Activated CD4-positive, alpha-beta T cell treated with anti-CD3 and anti-CD28 coated beads, Interleukin-2, amount 50 U/mL, for 1 hour (primary cell): ENCODE measurements around the gene DVL1.
"Not testable (repeated sequence)": the region's sequence is repeated elsewhere in the genome, so short reads cannot be mapped to it uniquely, and the experiment has no call there.

Experiments used
- DNase-seq: peaks from one replicate; pipeline ENCODE4 v3.0.0-alpha.2; 2020

Gene DVL1

DNA sequence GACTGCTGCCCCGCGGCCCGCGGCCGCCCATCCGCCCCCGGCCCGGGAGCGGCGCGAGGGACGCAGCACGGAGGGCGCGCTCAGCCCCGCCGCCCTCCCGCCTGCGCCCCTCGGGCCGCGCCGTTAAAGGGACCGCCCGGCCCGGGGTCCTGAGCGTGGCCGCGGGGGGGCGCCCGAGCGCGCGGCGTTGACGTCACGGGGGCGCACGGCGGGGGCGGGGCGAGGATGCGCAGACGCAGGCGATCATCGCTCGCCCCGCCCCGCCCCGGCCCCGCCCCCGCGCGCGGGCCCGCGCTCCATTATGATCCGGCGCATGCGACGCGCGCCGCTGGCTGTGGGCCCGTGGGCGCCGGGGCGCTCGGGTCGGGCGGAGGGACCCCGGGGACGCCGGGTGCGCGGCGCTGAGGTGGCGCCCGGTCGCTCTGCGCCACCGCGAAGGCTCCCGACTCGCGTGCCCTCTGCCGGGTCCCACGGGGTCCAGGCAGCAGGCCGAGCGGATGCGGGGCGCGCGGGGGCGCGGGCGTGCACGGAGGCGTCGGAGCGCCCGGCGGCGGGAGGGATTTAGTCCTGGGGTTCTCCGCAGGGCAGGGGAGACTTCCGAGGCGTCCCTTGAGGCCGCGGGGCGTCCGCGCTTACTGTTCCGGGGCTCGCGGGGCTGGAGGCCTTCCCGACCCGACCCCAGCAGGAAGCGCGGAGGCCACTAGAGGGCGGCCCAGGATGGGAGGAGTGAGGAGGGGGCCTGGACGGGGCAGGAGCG, at the start of gene DVL1:
TSS of gene DVL1 (minus strand) at position 163 of the 757 bp plus-strand sequence. CDS start 353 bp downstream, outside the sequence.
- DNase-seq, result peak; percentile 68

DNA sequence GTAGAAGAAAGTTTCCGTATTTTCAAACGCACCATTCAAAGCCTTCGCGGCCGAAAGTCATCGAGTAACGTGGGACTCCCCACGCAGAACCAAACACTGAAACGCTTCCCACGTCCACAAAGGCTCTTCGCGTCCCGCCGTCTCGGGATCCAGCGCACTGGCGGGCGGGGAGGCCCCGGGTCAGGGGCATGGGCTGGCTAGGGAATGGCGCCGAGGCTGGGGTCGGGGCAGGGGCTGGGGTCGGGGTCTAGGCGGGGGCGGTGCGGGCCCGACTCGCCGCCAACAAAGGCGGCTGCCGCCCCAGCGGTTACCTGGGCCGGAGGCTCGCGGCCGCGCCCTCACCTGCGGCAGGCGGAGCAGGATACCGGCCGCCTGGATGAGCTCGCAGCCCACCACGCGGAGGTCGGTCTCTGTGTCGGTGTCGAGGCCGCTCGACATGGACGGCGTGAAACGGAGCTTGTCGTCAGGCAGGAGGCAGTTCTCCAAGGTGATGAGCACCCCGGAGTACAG, 49.5 kb upstream of the DVL1 start:
- no peak for DNase-seq

DNA sequence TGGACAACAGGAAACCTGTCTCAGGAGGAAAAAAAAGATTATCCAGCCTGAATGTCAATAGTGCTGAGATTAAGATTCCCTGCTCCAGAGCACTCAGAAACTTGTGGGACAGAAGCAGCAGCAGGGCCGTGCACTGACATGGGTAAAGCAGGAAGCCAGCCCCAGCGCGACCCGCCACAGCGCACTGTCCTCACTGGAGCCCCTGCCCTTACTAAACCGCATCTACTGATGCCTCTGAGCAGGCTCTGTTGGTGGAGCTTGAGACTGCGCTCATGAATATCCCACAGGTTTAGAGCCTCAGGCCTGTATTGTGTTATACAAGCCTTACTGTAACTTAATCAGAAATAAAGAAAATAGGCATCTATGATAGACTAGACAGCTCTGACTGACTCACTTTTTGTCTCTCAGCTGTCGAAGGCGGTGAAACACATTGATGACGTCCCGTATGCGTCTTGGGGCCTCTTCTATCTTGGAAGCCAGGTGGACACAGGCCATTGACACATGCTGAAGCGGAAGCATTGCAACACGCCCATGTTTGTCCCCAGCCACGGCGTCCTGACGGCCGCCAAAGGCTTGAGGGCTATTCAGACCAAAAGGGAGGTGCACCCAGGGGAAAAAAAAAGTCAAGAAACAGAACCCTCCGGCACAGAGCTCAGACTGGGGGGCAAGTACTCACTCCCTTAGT, 48.8 kb upstream of the DVL1 start:
- no peak for DNase-seq

DNA sequence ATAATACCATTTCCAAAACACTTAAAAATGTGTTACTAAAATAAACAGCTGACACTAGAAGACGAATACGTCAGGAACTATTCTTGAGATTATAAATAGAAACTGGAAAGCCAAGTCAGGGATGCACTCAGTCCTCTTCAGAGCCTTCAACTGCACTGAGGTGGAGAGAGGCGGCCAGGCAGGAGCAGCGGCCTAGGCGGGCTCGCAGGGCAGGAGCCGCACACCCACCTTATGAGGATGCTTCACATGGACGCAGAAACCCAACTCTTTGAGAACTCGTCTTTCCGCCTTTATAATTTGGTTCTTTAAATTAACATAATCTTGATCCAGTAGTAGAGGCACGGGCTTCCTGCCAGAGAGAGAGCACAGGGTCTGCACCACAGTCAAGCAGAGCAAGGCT, 45.9 kb upstream of the DVL1 start:
- no peak for DNase-seq

DNA sequence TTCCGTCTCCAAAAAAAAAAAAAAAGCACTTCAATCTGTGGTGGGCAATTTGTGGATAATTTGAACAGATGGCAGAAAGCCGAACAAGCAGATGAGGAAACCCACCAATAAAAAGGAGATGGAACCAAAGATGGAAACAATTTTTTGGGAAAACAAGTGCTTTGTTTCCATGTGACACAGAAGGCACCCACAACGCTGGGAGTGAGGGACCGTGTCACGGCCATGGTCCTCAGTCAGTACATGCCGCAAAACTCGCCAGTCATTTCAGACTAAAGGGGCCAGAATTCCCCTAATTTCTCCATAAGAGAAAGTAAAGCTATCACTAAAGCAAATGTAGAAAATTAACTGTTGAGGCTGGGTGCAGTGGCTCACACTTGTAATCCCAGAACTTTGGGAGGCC, 44.9 kb upstream of the DVL1 start:
- no peak for DNase-seq

DNA sequence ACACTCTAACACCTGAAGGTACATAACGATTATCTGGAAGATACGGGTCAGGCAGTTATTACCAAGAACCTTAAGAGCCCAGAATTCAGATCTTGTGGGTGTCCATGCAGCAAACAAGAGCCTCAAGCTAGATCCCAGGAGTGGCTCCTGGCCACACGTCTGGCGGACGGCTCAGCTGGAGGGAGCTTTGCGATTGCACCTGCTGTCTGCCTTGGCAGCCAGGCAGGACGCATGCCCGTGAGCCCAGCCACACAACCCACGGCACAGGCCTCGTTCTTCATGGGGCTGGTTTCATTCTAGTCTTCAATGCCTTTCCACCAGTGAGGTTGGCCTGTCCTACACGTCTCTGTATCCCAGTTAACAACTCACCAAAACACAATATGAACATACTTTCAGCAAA, 44.2 kb upstream of the DVL1 start:
- no peak for DNase-seq

DNA sequence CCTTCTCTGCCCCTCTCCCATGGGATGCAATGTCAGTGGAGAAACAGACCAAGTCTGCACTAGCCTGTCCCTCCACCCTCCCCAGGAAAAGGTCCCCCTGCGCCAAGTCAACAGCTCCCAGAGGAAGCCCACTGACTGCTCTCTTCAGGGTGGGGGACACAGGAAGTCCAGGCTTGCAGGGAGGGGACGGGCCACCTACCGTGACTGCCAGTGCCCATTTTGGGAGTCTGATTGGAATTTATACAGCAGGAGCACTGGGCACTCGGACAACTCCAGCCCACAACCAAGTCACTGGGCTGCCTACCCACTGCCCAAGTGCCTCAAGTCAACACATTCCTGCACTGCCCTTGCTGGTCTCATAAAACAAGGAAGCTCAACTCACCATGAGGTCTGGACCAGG, 43.8 kb upstream of the DVL1 start:
- DNase-seq, result no peak

DNA sequence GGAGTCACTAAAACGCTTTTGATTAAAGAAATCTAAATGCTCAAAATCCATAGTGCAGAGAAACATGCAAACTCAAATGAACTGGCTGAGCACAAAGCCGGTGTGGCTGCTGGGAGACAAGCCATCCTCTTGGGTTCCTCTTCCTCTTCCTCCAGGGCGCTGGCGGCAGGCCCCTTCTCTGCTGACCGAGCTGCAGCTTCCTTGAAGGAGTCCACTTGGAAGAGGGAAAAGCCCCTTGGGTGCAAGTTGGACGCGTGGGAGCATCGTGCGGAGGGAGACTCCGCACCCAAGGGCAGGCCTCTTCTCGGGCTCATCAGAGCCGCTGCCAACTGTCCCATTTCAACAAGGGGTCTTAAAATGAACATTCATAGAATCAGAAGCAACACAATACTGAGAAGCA, 42.0 kb upstream of the DVL1 start:
- DNase-seq, result no peak

DNA sequence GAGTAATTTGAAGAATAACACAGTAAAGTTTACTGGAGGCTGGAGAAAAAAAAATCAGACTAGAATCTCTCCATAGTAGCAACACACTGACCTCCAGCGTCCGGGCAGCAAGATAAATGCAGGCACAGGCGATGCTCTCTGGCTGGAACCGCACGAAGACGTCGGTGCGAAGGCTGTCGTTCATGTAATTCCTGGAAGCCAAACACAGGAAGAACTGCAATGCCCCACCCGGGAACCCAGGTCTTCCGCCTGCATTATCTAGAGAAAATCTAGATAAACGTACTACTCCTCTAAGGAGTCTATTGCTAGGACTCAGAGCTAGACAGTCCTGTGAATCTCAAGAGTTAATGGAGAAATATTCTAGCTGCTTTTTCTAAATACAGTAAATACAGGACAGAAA, 41.5 kb upstream of the DVL1 start:
- no peak for DNase-seq

DNA sequence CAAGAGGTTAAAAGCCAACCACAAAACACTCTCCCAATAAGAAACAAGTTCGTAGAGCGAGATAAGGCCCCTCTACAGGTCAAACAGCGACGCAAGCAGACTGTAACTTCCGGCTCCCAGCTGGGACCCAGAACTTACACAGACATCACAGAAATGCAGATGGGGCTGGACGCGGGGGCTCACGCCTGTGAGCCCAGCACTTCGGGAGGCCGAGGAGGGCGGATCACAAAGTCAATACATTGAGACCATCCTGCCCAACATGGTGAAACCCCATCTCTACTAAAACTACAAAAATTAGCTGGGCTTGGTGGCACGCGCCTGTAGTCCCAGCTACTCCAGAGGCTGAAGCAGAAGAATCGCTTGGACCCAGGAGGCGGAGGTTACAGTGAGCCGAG, 38.9 kb upstream of the DVL1 start:
- no peak for DNase-seq

DNA sequence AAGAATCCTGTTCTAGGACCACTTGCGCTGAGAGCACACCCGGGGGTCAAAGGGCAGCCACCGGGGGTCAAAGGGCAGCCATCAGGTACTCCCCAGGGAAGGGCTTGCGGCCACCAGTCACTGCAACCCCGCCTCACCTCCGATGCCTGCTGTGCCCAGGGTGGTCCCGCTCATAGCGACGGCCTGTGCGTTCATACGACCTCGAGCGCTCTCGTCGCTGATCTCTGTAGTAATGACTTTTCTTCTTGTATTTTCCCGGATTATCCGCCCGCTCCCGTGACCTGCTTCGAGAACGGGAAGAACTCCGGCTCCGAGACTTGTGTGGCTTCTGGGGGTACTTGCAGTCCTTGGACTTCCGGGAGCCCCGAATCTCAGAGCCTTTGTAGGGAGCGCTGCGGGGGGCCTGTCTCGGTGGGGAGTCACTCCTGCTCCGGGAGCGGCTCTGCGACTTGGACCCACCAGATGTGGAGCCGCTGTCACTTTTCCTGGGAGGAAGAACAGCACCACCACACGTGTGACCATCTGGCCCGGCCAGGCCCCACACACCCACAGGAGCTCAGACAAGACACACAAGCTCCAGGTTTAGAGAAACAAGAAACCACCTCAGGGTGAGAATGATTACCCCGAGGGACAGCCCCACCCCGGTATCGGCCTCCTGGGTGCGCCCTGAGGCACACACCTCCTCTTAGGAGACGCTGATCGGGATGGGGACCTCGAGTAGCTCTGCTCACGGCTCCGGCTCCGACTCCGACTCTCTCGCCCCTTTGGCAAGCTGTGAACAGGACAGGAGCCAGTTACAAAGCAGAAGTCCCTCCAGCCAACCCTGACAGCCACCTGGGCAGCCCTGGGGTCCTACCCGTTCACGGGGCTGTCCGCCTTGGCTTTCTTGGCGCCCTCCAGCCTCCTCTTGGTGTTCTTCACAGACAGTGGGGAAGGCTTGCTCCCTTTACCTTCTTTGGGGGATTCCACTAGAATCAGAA, 38.2 kb upstream of the DVL1 start:
- DNase-seq, result no peak

DNA sequence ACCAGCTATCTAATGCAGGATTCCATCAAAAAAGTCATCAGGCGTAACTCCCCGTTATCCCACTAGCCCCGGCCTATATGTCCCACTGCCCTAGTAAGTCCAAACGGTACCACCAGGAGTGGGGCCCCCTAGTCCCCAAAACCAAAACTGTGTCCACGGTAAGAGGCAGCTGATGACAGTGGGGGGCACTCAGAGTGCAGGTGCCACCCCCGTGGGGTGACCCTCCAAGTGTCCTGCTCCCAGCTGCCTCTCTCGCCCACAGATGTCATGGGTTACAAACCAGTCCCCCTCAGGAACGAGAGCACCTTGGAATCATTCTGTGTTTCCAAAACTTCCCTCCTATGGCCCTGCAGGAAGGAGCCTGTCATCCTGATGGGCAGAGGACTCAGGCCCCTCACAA, 36.7 kb upstream of the DVL1 start:
- DNase-seq, result no peak

DNA sequence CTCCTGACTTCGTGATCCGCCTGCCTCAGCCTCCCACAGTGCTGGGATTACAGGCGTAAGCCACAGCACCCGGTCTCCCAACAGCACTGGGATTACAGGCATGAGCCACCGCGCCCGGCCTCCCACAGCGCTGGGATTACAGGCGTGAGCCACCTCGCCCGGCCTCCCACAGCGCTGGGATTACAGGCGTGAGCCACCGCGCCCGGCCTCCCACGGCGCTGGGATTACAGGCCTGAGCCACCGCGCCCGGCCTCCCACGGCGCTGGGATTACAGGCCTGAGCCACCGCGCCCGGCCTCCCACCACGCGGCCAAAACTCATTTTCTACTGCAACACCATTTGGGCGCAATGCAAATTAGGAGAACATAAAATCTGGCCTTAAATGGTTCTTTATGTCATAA, 36.1 kb upstream of the DVL1 start:
- DNase-seq, result not testable (repeated sequence)

DNA sequence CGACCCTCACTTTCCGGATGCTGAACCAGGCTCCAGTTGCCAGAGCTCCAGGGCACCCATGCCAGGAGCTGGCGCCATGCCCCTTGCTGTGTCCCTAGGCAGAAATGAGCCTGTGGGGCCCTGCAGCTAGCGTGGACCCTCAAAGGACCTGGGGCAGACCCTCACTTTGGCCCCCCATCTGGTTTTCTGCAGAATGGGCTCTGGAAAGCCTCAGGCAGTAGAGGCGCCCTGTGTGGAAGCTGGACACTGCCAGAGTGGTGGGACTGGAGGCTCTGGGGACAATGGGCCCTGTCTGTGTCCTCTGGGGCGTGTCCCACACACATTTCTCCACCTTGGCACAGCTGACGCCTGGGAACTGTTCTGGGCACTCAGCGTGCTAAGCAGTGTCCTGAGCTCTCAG, 32.1 kb upstream of the DVL1 start:
- DNase-seq, result no peak

DNA sequence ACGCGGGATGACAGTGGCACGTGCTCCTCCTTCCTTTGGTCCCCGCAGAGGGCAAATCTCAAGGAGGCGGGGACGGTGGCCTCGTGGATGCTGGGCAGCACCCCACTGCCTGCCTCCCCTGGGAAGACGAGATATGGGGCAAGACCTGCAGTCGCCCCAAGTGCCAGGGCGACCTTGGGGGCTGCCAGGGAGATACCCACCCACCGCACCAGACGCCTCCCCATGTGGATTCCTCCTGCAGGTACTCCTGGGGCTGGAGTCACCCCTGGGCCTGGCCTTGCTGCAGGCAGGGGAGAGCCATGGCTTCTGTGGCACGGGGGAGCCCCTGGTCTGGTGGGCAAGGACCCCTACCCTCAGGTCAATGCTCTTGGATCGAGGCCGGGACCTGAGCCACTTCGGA, 31.6 kb upstream of the DVL1 start:
- DNase-seq, result no peak

DNA sequence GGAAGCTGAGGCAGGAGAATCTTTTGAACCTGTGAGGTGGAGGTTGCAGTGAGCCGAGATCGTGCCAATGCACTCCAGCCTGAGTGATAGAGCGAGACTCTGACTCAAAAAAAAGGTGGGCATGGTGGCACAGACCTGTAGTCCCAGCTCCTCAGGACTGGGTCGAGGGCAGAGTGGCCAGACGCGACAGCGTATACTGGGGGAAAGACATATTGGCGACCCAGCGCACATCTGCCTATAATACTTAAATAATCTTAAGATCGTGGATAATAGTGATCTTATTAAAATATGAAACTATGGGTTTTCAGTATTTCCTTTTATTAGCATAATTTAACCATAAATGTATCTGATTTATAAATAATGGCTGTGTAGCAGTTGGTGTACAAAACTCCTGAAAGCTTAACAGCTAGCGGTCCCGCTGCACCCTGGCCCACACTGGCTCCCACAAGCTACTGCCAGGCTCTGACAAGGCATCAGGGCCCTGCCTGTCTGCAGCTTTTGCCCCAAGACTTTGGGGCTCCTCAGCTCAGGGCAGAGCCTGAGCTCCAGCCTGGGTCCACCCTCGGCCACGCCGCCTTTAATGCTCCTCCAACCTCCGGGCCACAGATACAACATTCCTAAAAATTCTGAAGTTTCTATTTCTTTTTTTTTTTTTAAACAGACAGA, 28.5 kb upstream of the DVL1 start:
- DNase-seq, result no peak

DNA sequence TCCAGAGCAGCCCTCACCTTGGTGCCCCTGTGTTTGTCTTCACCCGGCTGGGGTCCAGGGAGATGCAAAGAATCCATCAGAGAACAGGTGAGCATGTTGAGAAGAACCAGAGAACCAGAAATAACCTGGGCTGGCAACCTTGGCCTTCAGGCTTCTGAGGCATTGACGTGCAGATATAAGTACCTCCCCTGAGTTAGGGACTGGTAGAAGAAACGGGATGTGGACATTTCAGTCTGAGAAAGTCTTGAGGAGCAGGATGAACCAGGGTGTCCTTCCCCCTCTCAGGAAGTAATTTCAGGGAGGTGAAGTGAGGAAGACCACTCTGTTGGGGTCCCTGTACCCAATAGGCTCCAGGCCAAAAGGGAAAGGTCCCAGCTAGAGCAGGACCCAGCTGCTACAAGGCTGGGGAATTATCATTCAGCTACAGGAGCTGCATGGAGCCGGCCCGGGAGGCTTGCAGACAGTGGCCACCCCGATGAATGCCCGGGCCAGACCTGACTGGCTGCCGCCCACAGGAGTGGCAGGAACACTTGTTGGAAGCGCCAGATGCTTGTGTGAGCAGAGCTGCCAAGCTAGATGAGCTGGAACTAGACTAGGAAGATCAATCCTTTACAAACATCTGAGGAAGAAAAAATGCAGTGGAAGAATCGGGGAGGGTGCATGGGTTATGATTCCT, 27.5 kb upstream of the DVL1 start:
- no peak for DNase-seq

DNA sequence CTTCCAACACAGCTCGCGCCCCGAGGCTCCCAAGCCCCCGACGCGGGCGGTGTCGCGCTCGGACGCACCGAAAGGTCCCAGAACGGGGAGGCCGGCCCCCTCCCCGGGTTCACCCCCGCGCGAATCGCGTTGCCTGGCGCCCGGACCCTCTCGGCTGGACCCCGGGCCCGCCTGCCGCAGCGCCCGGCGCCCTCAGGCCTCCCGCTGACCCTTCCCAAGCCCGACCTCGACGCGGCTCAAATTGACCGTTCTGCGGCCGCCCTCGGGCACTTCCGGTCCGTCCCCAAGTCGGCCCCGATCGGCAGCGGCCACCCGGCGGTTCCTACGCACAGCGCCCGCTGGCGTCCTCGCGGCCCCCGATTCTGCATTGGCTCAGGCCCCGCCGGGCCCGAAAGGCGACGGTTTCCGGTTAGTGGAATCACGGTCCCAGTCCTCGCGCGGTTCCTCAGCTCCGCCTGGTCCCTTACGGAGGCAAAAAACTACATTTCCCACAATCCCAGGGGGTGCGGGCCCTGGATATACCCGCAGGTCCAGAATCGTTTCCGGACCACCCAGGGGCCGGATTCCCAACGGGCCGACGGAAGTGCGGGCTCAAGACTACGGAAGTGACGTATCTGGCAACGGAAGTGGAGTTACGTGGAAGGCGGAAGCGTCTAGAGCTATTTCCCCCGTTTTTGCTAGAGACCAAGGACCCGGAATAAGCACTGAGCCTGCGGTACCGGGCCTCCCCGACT, 25.9 kb upstream of the DVL1 start, which contains the start of gene AURKAIP1:
TSS of gene AURKAIP1 (minus strand) at position 279 of the 734 bp plus-strand sequence. CDS start 451 bp downstream, outside the sequence.
- DNase-seq, result peak; percentile 92

DNA sequence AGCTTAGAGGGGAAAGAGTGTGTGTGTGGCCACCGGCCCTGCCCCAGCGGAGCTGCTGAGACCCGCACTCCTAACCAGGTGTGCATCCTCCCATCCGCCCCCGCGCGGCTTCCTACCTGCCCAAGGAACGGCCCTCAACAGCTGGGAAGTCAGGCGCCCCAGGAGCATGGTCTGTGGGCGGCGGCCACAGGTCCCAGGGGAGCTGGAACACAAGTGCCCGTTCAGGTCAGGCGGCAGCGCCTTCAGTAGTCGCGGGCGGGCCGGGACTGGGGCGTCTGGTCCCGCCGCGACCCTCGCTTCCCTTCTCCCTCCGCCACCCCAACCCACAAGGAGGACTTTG, 25.3 kb upstream of the DVL1 start:
- DNase-seq, result no peak

DNA sequence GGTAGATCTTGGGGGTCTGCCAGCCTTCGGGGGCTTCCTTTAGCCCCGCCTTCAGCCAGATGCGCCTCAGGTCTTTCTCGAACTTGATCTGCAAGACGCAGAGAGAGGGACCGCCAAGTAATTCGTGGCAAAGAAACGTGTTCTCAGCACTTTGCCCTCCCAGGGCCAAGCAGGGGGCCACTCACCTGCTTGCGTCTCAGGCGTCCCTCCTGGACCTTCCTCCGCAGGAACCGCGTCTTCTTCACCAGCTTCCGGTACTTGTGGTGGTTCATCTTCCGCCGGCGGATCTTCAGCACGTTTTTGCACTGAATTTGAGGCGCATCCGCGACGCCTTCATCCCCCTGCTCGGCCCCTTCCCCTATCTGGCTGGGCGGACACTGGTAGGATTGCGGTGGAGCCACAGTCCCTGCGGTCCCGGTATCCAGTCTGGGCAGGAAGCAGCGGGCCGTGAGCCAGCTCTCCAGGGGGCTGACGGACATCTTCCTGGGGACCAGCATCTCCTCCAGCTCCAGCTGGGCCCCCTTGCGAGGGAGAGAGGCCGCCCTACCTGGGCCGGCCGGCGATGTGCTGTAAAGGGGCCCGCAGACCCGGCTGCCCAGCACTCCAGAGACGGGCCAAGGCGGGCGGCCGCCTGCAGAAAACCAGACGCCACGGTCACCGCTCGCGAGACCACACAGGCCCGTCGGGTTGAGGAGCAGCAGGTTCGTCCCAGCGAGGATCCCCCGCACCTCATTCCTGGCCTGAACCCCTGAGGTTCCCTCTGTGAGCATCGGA, 24.8 kb upstream of the DVL1 start:
- DNase-seq, result no peak
